K562 (cell line): ENCODE data around the gene EEF2. TPM values are rescaled to one million over a fixed set of nuclear protein-coding genes. Genes with fewer than 3 reads are reported as not detected.

Source experiments
- ARHGAP35 ChIP-seq: fragments of 450-650 bp; IDR thresholded peaks from 2 replicates; pipeline ENCODE4 v1.6.1; 2018; ENCODE audit not compliant: partially characterized antibody
- MTA1 ChIP-seq: fragments of 450-650 bp; IDR thresholded peaks from 2 replicates; pipeline ENCODE4 v1.6.1; 2017; ENCODE audit warnings: borderline replicate concordance
- MYC ChIP-seq, 2 experiments: fragments of 250-450 bp in 1 of 2; sonication (Bioruptor Pico) in 1 of 2; IDR thresholded peaks; 2 replicates each; pipeline versions ENCODE4 v1.5.1 to v1.6.1; 2012 to 2021; ENCODE audit warnings: low read depth in 2 of 2, borderline replicate concordance in 1 of 2, improper control_type of control experiment in 1 of 2, low read length in 1 of 2, mild to moderate bottlenecking in 1 of 2, moderate library complexity in 1 of 2
- NCOA1 ChIP-seq: fragments of 450-650 bp; IDR thresholded peaks from 2 replicates; pipeline ENCODE4 v1.6.1; 2016; ENCODE audit warnings: low read depth
- OTX1 ChIP-seq: fragments of 450-650 bp; formaldehyde crosslinking; IDR thresholded peaks from 2 replicates; pipeline ENCODE4 v1.4.0; 2022; ENCODE audit warnings: mild to moderate bottlenecking
- PURB ChIP-seq: sonication (generic); formaldehyde crosslinking; IDR thresholded peaks from 2 replicates; pipeline ENCODE4 v1.9.0; 2021; ENCODE audit warnings: low read depth, mild to moderate bottlenecking, missing genetic modification reagents
- THRB ChIP-seq: fragments of 450-650 bp; formaldehyde crosslinking; conservative IDR thresholded peaks from 2 replicates; pipeline ENCODE4 v1.4.0; 2022; ENCODE audit warnings: mild to moderate bottlenecking, missing genetic modification characterization
- ZBTB5 ChIP-seq: fragments of 450-650 bp; IDR thresholded peaks from 2 replicates; pipeline ENCODE4 v1.6.1; 2017; ENCODE audit warnings: antibody characterized with exemption
- ZFP30 ChIP-seq: fragments of 250-450 bp; sonication (Bioruptor Pico); IDR thresholded peaks from 2 replicates; pipeline ENCODE4 v1.8.0; 2022; ENCODE audit warnings: moderate library complexity, mild to moderate bottlenecking, inconsistent platforms, borderline replicate concordance
- ZNF12 ChIP-seq: sonication (generic); formaldehyde crosslinking; IDR thresholded peaks from 2 replicates; pipeline ENCODE4 v1.4.0; 2020; ENCODE audit warnings: mild to moderate bottlenecking, missing genetic modification reagents
- ZNF407 ChIP-seq: fragments of 450-650 bp; IDR thresholded peaks from 2 replicates; pipeline ENCODE4 v1.6.1; 2016; ENCODE audit warnings: low read depth
- ZNF551 ChIP-seq: fragments of 250-450 bp; sonication (Bioruptor Pico); IDR thresholded peaks from 2 replicates; pipeline ENCODE4 v1.5.0; 2021; ENCODE audit warnings: mild to moderate bottlenecking, moderate library complexity
- polyA plus RNA-seq, 8 experiments: library from polyadenylated mRNA; depleted of rRNA in 4 of 8; stranded (reverse) in 5 of 8; unstranded in 3 of 8; fragments of >200 nt; fragmentation: Nextera tagmentation in 2 of 8; fragmentation: Illumina TruSeq in 1 of 8; extraction: Ambion mirVana in 2 of 8; extraction: Trizol in 1 of 8; gene quantifications; 2 replicates each; pipeline versions ENCODE4 v1.2.1 to v1.2.3, GENCODE V29; 2011 to 2014; ENCODE audit warnings: inconsistent platforms in 1 of 8, missing spikeins in 1 of 8
- total RNA-seq, 7 experiments: library from RNA; depleted of rRNA in 6 of 7; stranded (reverse); fragments of >200 nt in 6 of 7; fragmentation: Illumina TruSeq in 2 of 7; extraction: Trizol in 2 of 7; gene quantifications; 2 replicates each; pipeline versions ENCODE4 v1.2.1 to v1.2.3, GENCODE V29; 2011 to 2021; ENCODE audit warnings: low replicate concordance in 1 of 7
- TF ChIP-seq, protein P1 (sequence below): fragments of 250-450 bp; sonication (Bioruptor Pico); IDR thresholded peaks from 2 replicates; pipeline ENCODE4 v1.4.0; 2020; ENCODE audit warnings: borderline replicate concordance

Gene EEF2
- total and polyA plus RNA-seq, 9 of the 15 experiments (the other 6 are each of a cell fraction or from before 2014, with no cell fraction given): 372 to 3,003 (median 1,453) TPM

DNA sequence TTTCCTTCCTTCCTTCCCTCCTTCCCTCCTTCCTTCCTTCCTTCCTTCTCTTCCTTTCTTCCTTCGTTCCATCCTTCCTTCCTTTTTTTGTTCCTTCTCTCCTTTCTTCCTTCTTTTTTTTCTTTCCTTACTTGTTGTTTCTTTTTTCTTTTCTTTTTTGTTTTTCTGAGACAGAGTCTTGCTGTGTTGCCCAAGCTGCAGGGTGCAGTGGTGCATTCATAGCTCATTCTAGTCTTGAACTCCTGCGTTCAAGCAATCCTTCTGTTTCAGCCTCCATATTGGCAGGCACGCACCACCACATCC is 5.5 kb upstream of the EEF2 start (continued):
- TF ChIP-seq ZNF407 (peak; percentile 62; the same call in 1 of the 2 replicates), THRB (0 out of 2 replicates have a peak, but pooled peaks have one; percentile 14), ZBTB5 (0 out of 2 replicates have a peak, but pooled peaks have one; percentile 42), ZNF551 (CRISPR knock-in tag) (no peak), PURB (no peak), ZNF12 (CRISPR knock-in tag) (no peak), MYC (IDR thresholded peaks at IDR 0.05; ENCODE audit: low read depth, low read length) (no peak), MYC (CRISPR knock-in tag; IDR thresholded peaks at IDR 0.05; ENCODE audit: borderline replicate concordance, low read depth) (no peak), NCOA1 (no peak), MTA1 (0 out of 2 replicates have a peak, but pooled peaks have one; percentile 51), ZFP30 (CRISPR knock-in tag) (no peak), OTX1 (CRISPR knock-in tag) (0 out of 2 replicates have a peak, but pooled peaks have one; percentile 46), ARHGAP35 (peak; percentile 9)
- TF ChIP-seq, protein P1, sequence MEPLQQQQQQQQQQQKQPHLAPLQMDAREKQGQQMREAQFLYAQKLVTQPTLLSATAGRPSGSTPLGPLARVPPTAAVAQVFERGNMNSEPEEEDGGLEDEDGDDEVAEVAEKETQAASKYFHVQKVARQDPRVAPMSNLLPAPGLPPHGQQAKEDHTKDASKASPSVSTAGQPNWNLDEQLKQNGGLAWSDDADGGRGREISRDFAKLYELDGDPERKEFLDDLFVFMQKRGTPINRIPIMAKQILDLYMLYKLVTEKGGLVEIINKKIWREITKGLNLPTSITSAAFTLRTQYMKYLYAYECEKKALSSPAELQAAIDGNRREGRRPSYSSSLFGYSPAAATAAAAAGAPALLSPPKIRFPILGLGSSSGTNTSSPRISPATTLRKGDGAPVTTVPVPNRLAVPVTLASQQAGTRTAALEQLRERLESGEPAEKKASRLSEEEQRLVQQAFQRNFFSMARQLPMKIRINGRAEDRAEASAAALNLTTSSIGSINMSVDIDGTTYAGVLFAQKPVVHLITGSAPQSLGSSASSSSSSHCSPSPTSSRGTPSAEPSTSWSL (CRISPR knock-in tag): no peak
